Measurements from ENCODE around the gene PNO1.

DNA sequence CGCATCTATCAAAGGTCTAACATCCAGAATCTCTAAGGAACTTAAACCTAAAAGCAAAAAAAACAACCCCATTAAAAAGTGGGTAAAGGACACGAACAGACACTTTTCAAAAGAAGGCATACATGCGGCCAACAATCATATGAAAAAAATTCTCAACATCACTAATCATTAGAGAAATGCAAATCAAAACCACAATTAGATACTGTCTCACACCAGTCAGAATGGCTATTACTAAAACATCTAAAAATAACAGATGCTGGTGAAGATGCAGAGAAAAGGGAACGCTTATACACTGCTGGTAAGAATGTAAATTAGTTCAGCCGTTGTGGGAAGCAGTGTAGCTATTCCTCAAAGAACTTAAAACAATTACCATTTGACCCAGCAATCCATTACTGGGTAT is 56.7 kb downstream of the PNO1 start:
- TF ChIP-seq, protein P1, sequence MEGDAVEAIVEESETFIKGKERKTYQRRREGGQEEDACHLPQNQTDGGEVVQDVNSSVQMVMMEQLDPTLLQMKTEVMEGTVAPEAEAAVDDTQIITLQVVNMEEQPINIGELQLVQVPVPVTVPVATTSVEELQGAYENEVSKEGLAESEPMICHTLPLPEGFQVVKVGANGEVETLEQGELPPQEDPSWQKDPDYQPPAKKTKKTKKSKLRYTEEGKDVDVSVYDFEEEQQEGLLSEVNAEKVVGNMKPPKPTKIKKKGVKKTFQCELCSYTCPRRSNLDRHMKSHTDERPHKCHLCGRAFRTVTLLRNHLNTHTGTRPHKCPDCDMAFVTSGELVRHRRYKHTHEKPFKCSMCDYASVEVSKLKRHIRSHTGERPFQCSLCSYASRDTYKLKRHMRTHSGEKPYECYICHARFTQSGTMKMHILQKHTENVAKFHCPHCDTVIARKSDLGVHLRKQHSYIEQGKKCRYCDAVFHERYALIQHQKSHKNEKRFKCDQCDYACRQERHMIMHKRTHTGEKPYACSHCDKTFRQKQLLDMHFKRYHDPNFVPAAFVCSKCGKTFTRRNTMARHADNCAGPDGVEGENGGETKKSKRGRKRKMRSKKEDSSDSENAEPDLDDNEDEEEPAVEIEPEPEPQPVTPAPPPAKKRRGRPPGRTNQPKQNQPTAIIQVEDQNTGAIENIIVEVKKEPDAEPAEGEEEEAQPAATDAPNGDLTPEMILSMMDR (IDR thresholded peaks at IDR 0.05; ENCODE audit: extremely low read depth in 1 of 2, insufficient read depth in 1 of 2, low read depth in 1 of 2, low read length in 2 of 2) = no peak
- TF ChIP-seq FOS (IDR thresholded peaks at IDR 0.05; ENCODE audit: borderline replicate concordance, insufficient read depth, low read length) = no peak
- TF ChIP-seq EZH2 (IDR thresholded peaks at IDR 0.05; ENCODE audit: borderline replicate concordance, low read depth, low read length, severe bottlenecking) = no peak
- TF ChIP-seq POLR2AphosphoS5 (IDR thresholded peaks at IDR 0.05; ENCODE audit: insufficient read depth, low read depth, low read length) = no peak
